Activated CD4-positive, alpha-beta T cell treated with anti-CD3 and anti-CD28 coated beads for 36 hours (primary cell): ENCODE measurements around the gene MT1X. TPM values are rescaled to one million over a fixed set of nuclear protein-coding genes. Genes with fewer than 3 reads are reported as not detected.

Source experiments
- ATAC-seq: fragments of 200-7000 bp; cut with Tn5 transposase; one replicate; pipeline ENCODE4 v1.10.0; 2021; ENCODE audit warnings: mild to moderate bottlenecking, moderate library complexity
- CTCF ChIA-PET: fragments of 350-600 bp; sonication (Branson Sonifier 250); formaldehyde crosslinking; loops from one replicate; lab custom pipeline; 2021; ENCODE audit warnings: antibody characterized with exemption; lab: Charles Lee
- POLR2A ChIA-PET: fragments of 350-600 bp; sonication (Branson Sonifier 250); formaldehyde crosslinking; loops from one replicate; lab custom pipeline; 2021; ENCODE audit warnings: antibody characterized with exemption, inconsistent platforms; lab: Charles Lee
- DNase-seq: peaks from one replicate; pipeline ENCODE4 v3.0.0-alpha.2; 2020
- H3K27ac Mint-ChIP-seq: one replicate; pipeline ENCODE4 v1.8.0; 2021; ENCODE audit warnings: mixed read lengths
- H3K27me3 Mint-ChIP-seq: one replicate; pipeline ENCODE4 v1.8.0; 2021; ENCODE audit warnings: mixed read lengths
- H3K36me3 Mint-ChIP-seq: one replicate; pipeline ENCODE4 v1.8.0; 2021; ENCODE audit warnings: low read depth, mixed read lengths
- H3K4me1 Mint-ChIP-seq: one replicate; pipeline ENCODE4 v1.8.0; 2021; ENCODE audit warnings: mixed read lengths
- H3K4me3 Mint-ChIP-seq: one replicate; pipeline ENCODE4 v1.8.0; 2021; ENCODE audit warnings: mild to moderate bottlenecking, moderate library complexity, mixed read lengths
- H3K9me3 Mint-ChIP-seq: one replicate; pipeline ENCODE4 v1.8.0; 2021; ENCODE audit warnings: low read depth, mixed read lengths
- intact Hi-C, 2 experiments: fragments of 100-400 bp; cut with DNase I in 1 of 2; cut with micrococcal nuclease in 1 of 2; formaldehyde crosslinking; loops; one replicate each; pipeline versions ENCODE4 v1.14.2 to v1.15.1; 2022 to 2024; cut with DNase I, micrococcal nuclease
- total RNA-seq, 2 experiments: library from RNA; stranded (reverse); gene quantifications; one replicate each; pipeline ENCODE4 v1.2.3, GENCODE V29; 2021

The MT1X gene
- total RNA-seq, 2 experiments from 2014 or later: 46.8 to 59.3 TPM

DNA sequence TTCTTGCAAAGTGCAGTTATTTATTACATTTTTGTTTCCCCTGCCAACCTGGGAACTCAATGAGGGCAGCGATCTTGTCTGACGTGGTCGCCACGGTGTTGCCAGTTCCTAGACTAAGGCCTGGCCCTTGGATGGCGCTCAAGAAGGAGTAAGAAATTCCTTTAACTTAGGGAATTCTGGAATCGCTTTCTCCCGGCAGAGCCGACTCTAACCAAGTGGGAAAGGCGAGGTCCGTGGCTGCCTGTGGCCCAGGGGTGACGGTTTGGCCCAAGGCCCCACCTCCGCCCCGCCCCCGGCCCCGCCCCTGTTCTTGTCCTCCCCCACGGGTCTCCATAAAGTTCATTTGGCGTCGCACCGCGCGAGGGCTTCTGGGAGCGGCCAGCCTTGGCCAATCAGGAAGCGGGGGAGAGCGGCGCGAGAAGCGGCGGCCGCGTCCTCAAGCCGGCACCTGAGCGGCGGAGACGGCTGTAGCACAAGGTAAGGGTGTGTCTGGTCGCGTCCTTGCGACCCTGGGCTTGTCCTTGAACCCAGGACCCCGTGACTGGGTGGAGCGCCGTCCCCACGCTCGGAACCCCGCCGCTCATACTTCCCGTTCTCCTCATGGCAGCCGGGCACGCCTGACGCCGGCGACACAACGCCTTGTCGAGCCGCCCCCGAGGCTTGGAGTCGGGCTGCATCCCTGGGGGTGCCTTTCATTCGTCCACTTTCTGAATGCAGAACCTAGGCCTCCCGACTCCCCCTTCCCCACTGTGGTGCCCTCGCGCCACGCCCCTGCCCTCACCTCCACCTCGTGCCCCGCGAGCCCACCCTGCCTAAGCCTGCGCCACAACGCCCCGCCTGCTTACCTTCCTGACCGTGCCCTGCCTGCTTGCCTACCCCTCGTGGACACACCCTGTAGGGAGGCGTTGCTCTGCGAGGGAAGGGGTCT is 47.7 kb downstream of the MT1X start, which contains the start of gene NUP93:
Gene NUP93, plus strand, starts transcription at position 395 of the 928 bp plus-strand sequence. CDS start 18,119 bp downstream, outside the sequence.
- Mint-ChIP-seq H3K4me1 (peaks cover 14% of the 10 kb centered on the region), H3K9me3 (no peaks in the 10 kb centered on the region)
- CTCF ChIA-PET: interaction anchor here (0.6 to 1.8 kb wide), 4 partner anchors 35 to 686 kb away, joined by 3 to 7 read pairs (median 3); no protein-coding TSS in a partner anchor

GRCh38 chr16:56732366-56732765 is 50.1 kb downstream of the MT1X start:
- ChIA-PET CTCF (no interaction called here), POLR2A (no interaction called here)
- Mint-ChIP-seq H3K36me3 (peaks cover 7% of the 10 kb centered on the region), H3K4me1 (peaks cover 19% of the 10 kb centered on the region), H3K27ac (no peak overlapping the region), H3K9me3 (no peaks in the 10 kb centered on the region), H3K27me3 (no peaks in the 10 kb centered on the region), H3K4me3 (no peak overlapping the region)
- ATAC-seq: peak; percentile 11
- intact Hi-C loops: loop anchor here (5.0 kb wide), 2 partner anchors 200 to 215 kb away; partner anchors contain the start of gene HERPUD1 (in 2 of the 2)
- peak; percentile 22 for DNase-seq

More for the DNA sequence above, 47.7 kb downstream of the MT1X start, which contains the start of gene NUP93:
- peak; percentile 95 for DNase-seq
- no peak within 1 kb of the TSS for H3K4me3 Mint-ChIP-seq
- no peaks in the 10 kb centered on the region for H3K36me3 Mint-ChIP-seq
- peak; percentile 83 for ATAC-seq
- H3K27ac Mint-ChIP-seq: peak within 1 kb of the TSS; percentile 85
- POLR2A ChIA-PET: interaction anchor here (0.7 kb wide), 1 partner anchor 54 kb away, joined by 3 read pairs; no protein-coding TSS in a partner anchor
- H3K27me3 Mint-ChIP-seq: no peaks in the 10 kb centered on the region
- intact Hi-C loops: loop anchor here (1.0 to 5.0 kb wide), 9 partner anchors 48 to 457 kb away; partner anchors contain the start of genes HERPUD1 (in 2 of the 2), AMFR (in 1 of the 2), BBS2 (in 1 of the 2) and MT1X (in 1 of the 2)

DNA sequence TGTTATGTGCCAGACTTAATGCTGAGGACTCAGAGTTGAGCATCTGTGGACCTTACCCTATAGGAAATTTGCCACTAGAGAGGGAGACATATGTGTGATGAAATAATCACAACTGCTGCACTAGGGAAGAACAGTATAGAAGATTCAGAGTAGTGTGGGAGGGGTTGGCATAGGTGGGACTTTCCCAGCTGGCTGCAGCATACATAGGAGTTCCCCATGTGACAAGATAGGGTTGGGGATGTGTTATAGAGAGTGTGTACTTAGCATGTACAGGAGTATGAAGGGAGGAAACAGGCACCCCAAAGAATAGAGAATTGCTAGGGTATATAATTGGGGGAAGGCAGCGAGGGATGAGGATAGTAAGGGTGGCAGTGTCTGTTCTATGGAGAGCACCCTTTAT is 50.6 kb downstream of the MT1X start:
- H3K4me3 Mint-ChIP-seq: no peak overlapping the region
- H3K9me3 Mint-ChIP-seq: no peaks in the 10 kb centered on the region
- H3K27ac Mint-ChIP-seq: no peak overlapping the region
- H3K4me1 Mint-ChIP-seq: peaks cover 21% of the 10 kb centered on the region
- peaks cover 10% of the 10 kb centered on the region for H3K36me3 Mint-ChIP-seq
- CTCF ChIA-PET: no interaction called here
- DNase-seq (peak; percentile 69), ATAC-seq (peak; percentile 82)
- POLR2A ChIA-PET: no interaction called here
- H3K27me3 Mint-ChIP-seq: no peaks in the 10 kb centered on the region
- intact Hi-C loops: loop anchor here (5.0 kb wide), 2 partner anchors 199 to 214 kb away; partner anchors contain the start of gene HERPUD1 (in 2 of the 2)

Other genes with a start within 250 kb of the MT1X start
- 100 to 1,000 TPM; 333 to 349 TPM for gene NUDT21, start 231.1 kb upstream of the MT1X start, total RNA-seq
- 10 to 100 TPM; 56.2 to 64.1 TPM for gene OGFOD1, start 230.9 kb upstream of the MT1X start, total RNA-seq
- gene BBS2, start 162.4 kb upstream of the MT1X start, total RNA-seq: 10 to 100 TPM; 15.4 to 23.2 TPM
- not detected for gene MT4, start 117.4 kb upstream of the MT1X start, total RNA-seq
- gene MT3, start 92.9 kb upstream of the MT1X start, total RNA-seq: 10 to 100 TPM; 10.6 to 27.0 TPM
- 100 to 1,000 TPM; 114 to 380 TPM for gene MT2A, start 73.9 kb upstream of the MT1X start, total RNA-seq
- gene MT1E, start 56.7 kb upstream of the MT1X start, total RNA-seq: 100 to 1,000 TPM in 1 of 2 experiments, 10 to 100 TPM in 1; 61.1 to 108 TPM
- gene MT1M, start 49.8 kb upstream of the MT1X start, total RNA-seq: not detected
- gene MT1A, start 43.8 kb upstream of the MT1X start, total RNA-seq: 1 to 10 TPM in 1 of 2 experiments, under 1 TPM in 1; 0.74 to 1.1 TPM
- gene MT1B, start 30.6 kb upstream of the MT1X start, total RNA-seq: not detected
- 1 to 10 TPM; 7.0 to 7.1 TPM for gene MT1F, start 24.5 kb upstream of the MT1X start, total RNA-seq
- 10 to 100 TPM; 14.7 TPM for gene MT1G, start 14.4 kb upstream of the MT1X start, total RNA-seq
- under 1 TPM in 1 of 2 experiments, not detected in 1; 0.61 TPM for gene MT1H, start 12.7 kb upstream of the MT1X start, total RNA-seq
- gene NUP93, start 47.7 kb downstream of the MT1X start, total RNA-seq: 100 to 1,000 TPM; 131 to 154 TPM
- gene SLC12A3, start 182.7 kb downstream of the MT1X start, total RNA-seq: not detected
- 100 to 1,000 TPM; 136 to 195 TPM for gene HERPUD1, start 249.7 kb downstream of the MT1X start, total RNA-seq